NCI-H2196 treated with DMSO at 0.1 percent for 48 hours (cell line): ENCODE data around the gene ME1.
"Not testable (repeated sequence)": the region's sequence is repeated elsewhere in the genome, so short reads cannot be mapped to it uniquely, and the experiment has no call there.

ENCODE experiments used
- DNase-seq: peaks from one replicate; lab custom pipeline; 2025; ENCODE audit not compliant: unreplicated experiment; lab: John Stamatoyannopoulos, UW

The ME1 gene

GRCh38 chr6:83260577-83260976 is 170.3 kb downstream of the ME1 start:
- DNase-seq = no peak

GRCh38 chr6:83258517-83258916 is 172.3 kb downstream of the ME1 start:
- no peak for DNase-seq

GRCh38 chr6:83257791-83258190 is 173.1 kb downstream of the ME1 start:
- DNase-seq = no peak

GRCh38 chr6:83256719-83257118 is 174.1 kb downstream of the ME1 start:
- not testable (repeated sequence) for DNase-seq

GRCh38 chr6:83252719-83253118 is 178.1 kb downstream of the ME1 start:
- no peak for DNase-seq

GRCh38 chr6:83250235-83250634 is 180.6 kb downstream of the ME1 start:
- DNase-seq = no peak

GRCh38 chr6:83247471-83247870 is 183.4 kb downstream of the ME1 start:
- DNase-seq = no peak

GRCh38 chr6:83231146-83231545 is 199.7 kb downstream of the ME1 start:
- no peak for DNase-seq

- DNase-seq = no peak
Observed at GRCh38 chr6:83226517-83226916, 204.3 kb downstream of the ME1 start.

- no peak for DNase-seq
Observed at GRCh38 chr6:83221889-83222479, 208.9 kb downstream of the ME1 start.

GRCh38 chr6:83221276-83221675 is 209.6 kb downstream of the ME1 start:
- DNase-seq = no peak

GRCh38 chr6:83220121-83220520 is 210.7 kb downstream of the ME1 start:
- DNase-seq = no peak

GRCh38 chr6:83218646-83219045 is 212.2 kb downstream of the ME1 start:
- DNase-seq = no peak

- DNase-seq = no peak
Observed at GRCh38 chr6:83216806-83217205, 214.0 kb downstream of the ME1 start.

GRCh38 chr6:83215131-83216047 is 215.5 kb downstream of the ME1 start:
- DNase-seq = peak; percentile 38

- DNase-seq = no peak
Observed at GRCh38 chr6:83202031-83202430, 228.8 kb downstream of the ME1 start.

- no peak for DNase-seq
Observed at GRCh38 chr6:83199863-83200225, 231.0 kb downstream of the ME1 start.

GRCh38 chr6:83199173-83199862 is 231.5 kb downstream of the ME1 start:
- DNase-seq = no peak

- no peak for DNase-seq
Observed at GRCh38 chr6:83198486-83199172, 232.2 kb downstream of the ME1 start.

- DNase-seq = no peak
Observed at GRCh38 chr6:83193747-83194566, 236.9 kb downstream of the ME1 start.
